Ascending aorta (tissue), 2 donors: ENCODE results near the gene MAP7D3. TPM values are rescaled to one million over a fixed set of nuclear protein-coding genes. Genes with fewer than 3 reads are reported as not detected.

ENCODE experiments used
- DNase-seq, 2 donors: peaks; one replicate each; pipeline ENCODE4 v3.0.0-alpha.2; 2019; ENCODE audit warnings: low spot score in 2 of 2
- H3K27ac ChIP-seq, 2 donors: fragments of 200-600 bp; sonication (generic); one replicate each; pipeline ENCODE4 v1.5.1; 2016 to 2017; ENCODE audit warnings: mild to moderate bottlenecking in 1 of 2
- H3K27me3 ChIP-seq: fragments of 200-600 bp; sonication (generic); one replicate; pipeline ENCODE4 v1.5.1; 2017
- H3K36me3 ChIP-seq, 2 donors: fragments of 200-600 bp; sonication (generic); one replicate each; pipeline ENCODE4 v1.5.1; 2016
- H3K4me1 ChIP-seq, 2 donors: fragments of 200-600 bp; sonication (generic); one replicate each; pipeline ENCODE4 v1.5.1; 2016 to 2017; ENCODE audit warnings: mild to moderate bottlenecking in 1 of 2
- H3K4me3 ChIP-seq, 2 donors: fragments of 200-600 bp; sonication (generic); one replicate each; pipeline ENCODE4 v1.5.1; 2016 to 2017; ENCODE audit warnings: mild to moderate bottlenecking in 1 of 2
- H3K9me3 ChIP-seq, 2 donors: fragments of 200-600 bp; sonication (generic); one replicate each; pipeline ENCODE4 v1.5.1; 2016
- intact Hi-C: fragments of 100-400 bp; cut with DNase I; formaldehyde crosslinking; loops from one replicate; pipeline ENCODE4 v1.15.1; 2023
- total RNA-seq: library from RNA; depleted of rRNA; stranded (reverse); fragments of >200 nt; gene quantifications from one replicate; pipeline ENCODE4 v1.1.0, GENCODE V29; 2016
- TF ChIP-seq, protein P1 (sequence below), 3 experiments: fragments of 200-600 bp in 2 of 3; fragments of 450-650 bp in 1 of 3; sonication (generic) in 2 of 3; IDR thresholded peaks; one replicate each; pipeline ENCODE4 v1.5.1; 2016 to 2019; ENCODE audit warnings: antibody characterized with exemption in 3 of 3, mild to moderate bottlenecking in 1 of 3, moderate library complexity in 1 of 3

The MAP7D3 gene
- total RNA-seq, 1 donor from 2014 or later, result 7.9 TPM

DNA sequence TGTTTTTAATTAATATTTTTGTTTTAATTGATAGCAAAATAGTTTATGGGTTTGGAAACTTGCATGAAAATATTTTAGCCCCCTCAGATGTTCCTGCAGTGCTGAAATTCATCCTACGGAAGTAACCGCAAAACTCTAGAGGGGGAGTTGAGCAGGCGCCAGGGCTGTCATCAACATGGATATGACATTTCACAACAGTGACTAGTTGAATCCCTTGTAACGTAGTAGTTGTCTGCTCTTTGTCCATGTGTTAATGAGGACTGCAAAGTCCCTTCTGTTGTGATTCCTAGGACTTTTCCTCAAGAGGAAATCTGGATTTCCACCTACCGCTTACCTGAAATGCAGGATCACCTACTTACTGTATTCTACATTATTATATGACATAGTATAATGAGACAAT, 40.4 kb downstream of the MAP7D3 start:
- Histone ChIP-seq H3K4me1 (peaks cover 12 to 28% of the 10 kb centered on the region in 2 donors), H3K27me3 (no peaks in the 10 kb centered on the region), H3K36me3 (peaks cover 22 to 31% of the 10 kb centered on the region in 2 donors), H3K9me3 (no peaks in the 10 kb centered on the region), H3K27ac (no peak overlapping the region), H3K4me3 (no peak overlapping the region)
- intact Hi-C loops, result loop anchor here (5.0 kb wide), 2 partner anchors 41 to 56 kb away; partner anchors contain the start of gene MAP7D3
- DNase-seq, result no peak
- TF ChIP-seq, protein P1, sequence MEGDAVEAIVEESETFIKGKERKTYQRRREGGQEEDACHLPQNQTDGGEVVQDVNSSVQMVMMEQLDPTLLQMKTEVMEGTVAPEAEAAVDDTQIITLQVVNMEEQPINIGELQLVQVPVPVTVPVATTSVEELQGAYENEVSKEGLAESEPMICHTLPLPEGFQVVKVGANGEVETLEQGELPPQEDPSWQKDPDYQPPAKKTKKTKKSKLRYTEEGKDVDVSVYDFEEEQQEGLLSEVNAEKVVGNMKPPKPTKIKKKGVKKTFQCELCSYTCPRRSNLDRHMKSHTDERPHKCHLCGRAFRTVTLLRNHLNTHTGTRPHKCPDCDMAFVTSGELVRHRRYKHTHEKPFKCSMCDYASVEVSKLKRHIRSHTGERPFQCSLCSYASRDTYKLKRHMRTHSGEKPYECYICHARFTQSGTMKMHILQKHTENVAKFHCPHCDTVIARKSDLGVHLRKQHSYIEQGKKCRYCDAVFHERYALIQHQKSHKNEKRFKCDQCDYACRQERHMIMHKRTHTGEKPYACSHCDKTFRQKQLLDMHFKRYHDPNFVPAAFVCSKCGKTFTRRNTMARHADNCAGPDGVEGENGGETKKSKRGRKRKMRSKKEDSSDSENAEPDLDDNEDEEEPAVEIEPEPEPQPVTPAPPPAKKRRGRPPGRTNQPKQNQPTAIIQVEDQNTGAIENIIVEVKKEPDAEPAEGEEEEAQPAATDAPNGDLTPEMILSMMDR (IDR thresholded peaks at IDR 0.05), result no peak

DNA sequence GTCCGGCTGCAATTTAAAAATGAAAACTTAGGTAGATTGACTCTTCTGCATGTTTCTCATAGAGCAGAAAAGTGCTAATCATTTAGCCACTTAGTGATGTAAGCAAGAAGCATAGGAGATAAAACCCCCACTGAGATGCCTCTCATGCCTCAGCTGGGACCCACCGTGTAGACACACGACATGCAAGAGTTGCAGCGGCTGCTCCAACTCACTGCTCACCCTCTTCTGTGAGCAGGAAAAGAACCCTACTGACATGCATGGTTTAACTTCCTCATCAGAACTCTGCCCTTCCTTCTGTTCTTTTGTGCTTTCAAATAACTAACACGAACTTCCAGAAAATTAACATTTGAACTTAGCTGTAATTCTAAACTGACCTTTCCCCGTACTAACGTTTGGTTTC, 41.0 kb downstream of the MAP7D3 start:
- H3K36me3 ChIP-seq, result peaks cover 22 to 31% of the 10 kb centered on the region in 2 donors
- H3K27me3 ChIP-seq, result no peaks in the 10 kb centered on the region
- TF ChIP-seq, protein P1 (IDR thresholded peaks at IDR 0.05), result no peak
- peaks cover 12 to 28% of the 10 kb centered on the region in 2 donors for H3K4me1 ChIP-seq
- peak in 1 of 2 donors; percentile 27 for DNase-seq
- no peak overlapping the region for H3K4me3 ChIP-seq
- intact Hi-C loops, result loop anchor here (5.0 kb wide), 2 partner anchors 42 to 57 kb away; partner anchors contain the start of gene MAP7D3
- no peaks in the 10 kb centered on the region for H3K9me3 ChIP-seq
- H3K27ac ChIP-seq, result no peak overlapping the region

GRCh38 chrX:136209751-136210150, 41.4 kb downstream of the MAP7D3 start:
- DNase-seq, result no peak
- TF ChIP-seq, protein P1 (IDR thresholded peaks at IDR 0.05), result no peak
- Histone ChIP-seq H3K27ac (peak overlapping the region; percentile 60 to 62), H3K27me3 (no peaks in the 10 kb centered on the region), H3K36me3 (peaks cover 22 to 31% of the 10 kb centered on the region in 2 donors), H3K9me3 (no peaks in the 10 kb centered on the region), H3K4me1 (peaks cover 12 to 32% of the 10 kb centered on the region in 2 donors), H3K4me3 (no peak overlapping the region)
- intact Hi-C loops, result loop anchor here (2.0 to 5.0 kb wide), 4 partner anchors 43 to 181 kb away; partner anchors contain the start of gene MAP7D3

GRCh38 chrX:136209016-136209738, 42.0 kb downstream of the MAP7D3 start:
- Histone ChIP-seq H3K9me3 (no peaks in the 10 kb centered on the region), H3K27ac (peak overlapping the region; percentile 60 to 62), H3K4me1 (peaks cover 12 to 32% of the 10 kb centered on the region in 2 donors), H3K27me3 (no peaks in the 10 kb centered on the region), H3K36me3 (peaks cover 22 to 31% of the 10 kb centered on the region in 2 donors), H3K4me3 (peak overlapping the region; percentile 20 to 21)
- DNase-seq, result peak in 1 of 2 donors; percentile 77
- intact Hi-C loops, result loop anchor here (2.0 kb wide), 2 partner anchors 42 to 180 kb away; no protein-coding TSS in a partner anchor
- TF ChIP-seq, protein P1 (IDR thresholded peaks at IDR 0.05), result peak; percentile 36 to 59 (median 58)

DNA sequence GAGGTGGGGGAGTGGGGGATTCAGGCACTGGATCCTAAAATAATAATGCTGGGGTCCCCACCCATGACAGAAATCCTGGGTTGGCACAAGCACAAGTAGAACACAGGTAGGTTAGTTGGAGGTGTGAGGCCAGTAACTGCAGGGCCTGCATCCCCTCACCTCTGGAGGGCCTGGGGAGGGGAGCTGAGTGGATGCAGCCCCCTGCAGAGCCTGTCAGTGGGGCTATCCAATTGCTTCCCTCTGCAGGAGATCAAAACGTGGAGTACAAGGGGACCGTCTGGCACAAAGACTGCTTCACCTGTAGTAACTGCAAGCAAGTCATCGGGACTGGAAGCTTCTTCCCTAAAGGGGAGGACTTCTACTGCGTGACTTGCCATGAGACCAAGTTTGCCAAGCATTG, 43.7 kb downstream of the MAP7D3 start:
- Histone ChIP-seq H3K36me3 (peaks cover 22 to 31% of the 10 kb centered on the region in 2 donors), H3K27ac (peak overlapping the region; percentile 60 to 62), H3K9me3 (no peaks in the 10 kb centered on the region), H3K4me1 (peaks cover 12 to 37% of the 10 kb centered on the region in 2 donors), H3K4me3 (peak overlapping the region in 1 of 2 donors; percentile 51), H3K27me3 (no peaks in the 10 kb centered on the region)
- DNase-seq, result no peak
- TF ChIP-seq, protein P1 (IDR thresholded peaks at IDR 0.05), result no peak
- intact Hi-C loops, result no loop called here
